ENCODE measurements around the gene EEF2K.
"Not testable (repeated sequence)": the region's sequence is repeated elsewhere in the genome, so short reads cannot be mapped to it uniquely, and the experiment has no call there.

Gene EEF2K

GRCh38 chr16:22213801-22214200 lies 7.7 kb downstream of the EEF2K start:
- no peak for DNase-seq

DNA sequence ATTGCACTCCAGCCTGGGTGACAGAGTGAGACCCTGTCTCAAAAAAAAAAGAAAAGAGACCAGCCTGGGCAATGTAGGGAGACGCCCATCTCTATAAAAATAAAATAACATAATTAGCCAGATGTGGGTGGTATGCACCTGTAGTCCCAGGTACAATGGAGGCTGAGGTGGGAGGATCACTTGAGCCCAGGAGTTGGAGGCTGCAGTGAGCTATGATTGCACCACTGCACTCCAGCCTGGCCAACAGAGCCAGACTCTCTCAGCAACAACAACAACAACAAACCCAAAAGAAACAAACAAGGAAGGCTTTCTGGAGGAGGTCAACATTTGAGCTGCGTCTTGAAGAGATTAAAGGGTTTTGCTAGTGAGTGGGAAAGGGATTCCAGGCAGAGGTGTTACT lies 8.3 kb downstream of the EEF2K start:
- DNase-seq = no peak

DNA sequence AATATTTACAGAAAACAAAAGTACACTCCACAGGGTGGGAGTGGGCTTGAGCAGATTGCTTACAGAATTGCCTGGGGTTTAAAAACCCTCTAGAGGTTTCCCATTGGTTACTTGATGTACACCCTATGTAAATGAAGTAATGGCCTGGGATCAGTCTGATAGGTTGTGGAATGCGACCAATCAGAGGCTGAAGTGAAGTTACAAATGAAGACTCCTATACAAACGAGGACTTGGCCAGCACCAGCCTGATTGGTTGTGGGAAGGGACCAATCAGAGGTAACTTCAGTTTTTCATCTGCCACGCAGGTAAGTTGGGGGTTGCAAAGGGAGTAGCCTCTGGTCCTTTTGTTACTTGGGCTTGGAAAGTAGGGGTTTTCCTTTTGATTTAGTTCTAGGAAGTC lies 8.8 kb downstream of the EEF2K start:
- peak; percentile 65 for DNase-seq

DNA sequence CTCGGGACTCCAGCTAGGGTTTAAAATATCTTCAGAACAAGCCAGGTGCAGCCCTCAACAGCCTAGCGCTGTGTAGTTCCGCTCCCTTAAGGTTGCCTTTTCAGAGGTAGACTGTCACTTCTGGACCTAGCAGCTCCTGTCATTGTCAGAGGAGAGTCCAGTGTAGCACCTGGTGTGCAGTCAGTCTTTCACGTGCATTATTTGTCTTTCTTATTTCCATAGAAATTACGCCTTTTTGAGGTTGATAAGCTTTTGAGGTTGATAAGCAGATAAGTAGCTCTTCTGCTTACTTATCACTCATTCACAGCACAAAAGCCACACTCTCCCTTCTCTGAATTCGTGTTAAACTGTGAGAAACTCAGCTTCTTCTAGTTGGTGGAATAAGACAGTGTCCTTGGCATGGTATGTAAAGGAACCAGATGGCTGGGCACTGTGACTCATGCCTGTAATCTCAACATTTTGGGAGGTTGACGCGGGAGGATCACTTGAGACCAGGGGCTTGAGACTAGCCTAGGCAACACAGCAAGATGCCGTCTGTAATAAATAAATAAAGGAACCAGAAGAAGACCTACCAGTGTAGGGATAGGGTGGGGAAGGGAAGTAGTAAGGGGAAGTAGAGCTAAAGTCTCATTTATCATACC lies 10.2 kb downstream of the EEF2K start:
- peak; percentile 98 for DNase-seq

- not testable (repeated sequence) for DNase-seq
These were observed 10.8 kb downstream of the EEF2K start for GRCh38 chr16:22216832-22217225.

DNA sequence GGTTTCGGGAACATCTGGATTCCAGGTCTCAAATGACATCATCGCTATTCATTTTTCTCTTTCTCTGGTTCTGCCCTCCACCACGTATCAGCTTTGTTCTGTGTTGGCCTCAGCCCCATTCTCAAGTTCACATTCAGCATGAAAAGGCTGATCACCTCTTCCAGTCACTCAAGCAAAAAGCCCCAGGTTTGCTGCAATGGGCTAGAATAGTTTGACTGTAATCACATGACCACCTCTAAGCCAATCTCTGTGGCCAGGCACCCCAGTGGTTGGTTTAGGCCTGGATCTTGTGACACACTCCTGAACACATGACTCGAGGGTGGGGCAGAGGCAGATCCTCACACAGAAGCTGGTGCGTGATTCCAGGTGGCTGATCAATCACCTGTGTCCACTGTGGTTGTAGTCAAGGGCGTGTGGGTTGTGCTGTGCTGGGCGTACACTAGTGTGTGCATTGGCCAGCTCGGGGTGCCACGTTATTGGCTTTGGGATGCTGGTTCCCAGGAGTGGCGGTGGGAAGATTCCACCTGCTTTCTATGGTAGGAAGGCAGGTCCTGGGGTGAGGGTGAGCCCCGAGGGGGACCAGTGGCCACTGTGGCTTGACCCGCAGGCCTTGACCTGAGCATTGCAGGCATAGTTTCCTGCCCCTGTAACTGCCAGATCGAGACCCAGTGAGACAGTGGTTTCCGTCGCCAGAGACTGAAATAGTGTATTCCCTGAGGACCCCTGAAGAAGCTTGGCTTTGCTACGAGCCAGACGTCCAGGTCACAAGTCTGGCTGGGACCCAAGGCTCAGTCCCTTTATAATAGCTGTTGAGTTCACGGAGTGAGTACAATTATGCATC lies 12.0 kb downstream of the EEF2K start:
- DNase-seq = peak; percentile 80

DNA sequence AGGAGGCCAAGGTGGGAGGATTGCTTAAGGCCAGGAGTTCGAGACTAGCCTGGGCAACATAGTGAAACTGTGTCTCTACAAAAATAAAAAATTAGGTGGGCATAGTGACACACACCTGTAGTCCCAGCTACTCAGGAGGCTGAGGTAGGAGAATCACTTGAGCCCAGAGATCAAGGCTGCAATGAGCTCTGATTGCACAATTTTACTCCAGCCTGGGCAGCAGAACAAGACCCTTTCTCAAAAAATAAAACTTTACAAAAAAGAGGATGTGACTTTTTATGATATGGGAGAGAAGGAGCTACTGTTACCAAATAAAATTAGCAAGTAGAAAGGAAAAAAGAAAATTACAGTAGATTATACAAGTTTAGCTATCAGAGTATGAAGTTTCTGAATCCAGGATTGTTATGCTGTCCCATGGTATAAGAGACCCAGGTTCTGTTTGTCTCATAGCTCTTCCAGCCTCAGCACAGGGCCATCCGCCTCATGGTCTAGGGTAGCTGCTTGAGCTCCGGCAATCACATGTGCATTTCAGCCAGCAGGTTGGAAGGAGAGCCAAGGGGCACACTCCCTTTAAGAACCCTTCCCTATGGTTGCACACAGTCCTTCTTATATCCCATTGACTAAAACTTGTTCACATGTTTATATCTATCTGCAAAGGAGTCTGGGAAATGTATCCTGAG lies 13.5 kb downstream of the EEF2K start:
- DNase-seq = no peak

GRCh38 chr16:22220069-22220440 lies 14.0 kb downstream of the EEF2K start:
- DNase-seq = peak; percentile 49

GRCh38 chr16:22220714-22221113 lies 14.6 kb downstream of the EEF2K start:
- no peak for DNase-seq

DNA sequence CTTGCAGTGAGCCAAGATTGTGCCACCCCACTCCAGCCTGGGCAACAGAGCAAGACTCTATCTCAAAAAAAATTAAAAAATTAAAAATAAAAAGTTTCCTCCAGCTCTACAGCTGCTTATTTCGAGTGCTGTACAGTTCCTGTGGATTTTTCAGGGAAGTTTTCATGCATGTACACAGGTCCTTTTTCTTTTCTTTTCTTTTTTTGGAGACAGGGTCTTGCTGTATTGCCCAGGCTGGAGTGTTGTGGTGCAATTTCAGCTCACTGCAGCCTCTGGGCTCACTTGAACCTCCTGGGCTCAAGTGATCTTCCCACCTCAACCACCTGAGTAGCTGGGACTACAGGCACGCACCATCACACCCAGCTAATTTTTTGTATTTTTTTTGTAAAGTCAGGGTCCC lies 15.9 kb downstream of the EEF2K start:
- DNase-seq = no peak

DNA sequence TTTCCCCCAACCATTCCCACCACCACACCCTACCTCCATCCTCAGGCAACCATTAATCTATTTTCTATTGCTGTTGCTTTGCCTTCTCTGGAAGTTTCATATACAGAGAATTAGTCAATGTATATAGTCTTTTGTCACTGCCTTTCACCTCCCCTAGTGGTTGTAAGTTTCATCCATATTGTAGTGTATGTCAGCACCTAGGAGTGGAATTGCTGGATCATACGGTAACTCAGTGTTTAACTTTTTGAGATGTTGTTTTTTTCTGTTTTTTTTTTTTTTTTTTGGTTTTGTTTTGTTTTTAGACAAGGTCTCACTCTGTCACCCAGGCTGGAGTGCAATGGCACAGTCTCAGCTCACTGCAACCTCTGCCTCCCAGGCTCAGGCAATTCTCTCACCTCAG lies 16.9 kb downstream of the EEF2K start:
- DNase-seq = no peak

- no peak for DNase-seq
These were observed 19.0 kb downstream of the EEF2K start for GRCh38 chr16:22225060-22225459.

GRCh38 chr16:22229889-22230288 lies 23.8 kb downstream of the EEF2K start:
- DNase-seq = no peak

DNA sequence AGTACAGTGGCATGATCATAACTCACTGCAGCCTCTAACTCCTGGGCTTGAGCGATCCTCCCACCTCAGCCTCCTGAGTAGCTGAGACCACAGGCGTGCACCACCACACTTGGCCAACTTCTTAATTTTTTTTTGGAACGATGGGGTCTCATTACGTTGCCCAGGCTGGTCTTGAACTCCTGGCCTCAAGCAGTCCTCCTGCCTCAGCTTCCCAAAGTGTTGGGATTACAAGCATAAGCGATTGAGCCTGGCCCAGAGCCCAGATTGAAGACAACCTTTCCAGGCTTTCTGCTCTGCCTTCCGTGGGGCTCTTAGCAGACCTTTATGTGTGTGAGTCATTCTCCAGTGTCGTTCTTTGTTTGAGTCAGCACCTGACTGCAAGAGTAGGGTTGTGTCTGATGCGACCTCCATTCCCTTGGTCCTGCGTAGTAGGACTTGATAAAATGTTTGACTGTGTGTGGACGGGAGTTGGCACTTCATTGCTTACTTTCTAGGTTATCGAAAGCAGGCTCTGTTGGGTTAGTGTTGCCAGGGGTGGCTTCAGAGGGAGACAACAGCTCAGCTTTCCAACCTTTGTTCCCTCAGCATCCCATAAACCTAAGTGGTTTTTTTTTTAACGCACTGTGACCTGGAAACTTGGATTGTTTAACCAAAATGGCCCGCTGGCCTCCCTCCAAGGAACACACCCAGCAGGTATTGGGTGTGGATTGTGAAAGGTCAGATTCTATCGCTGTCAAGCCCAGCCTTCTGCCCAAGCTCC lies 26.4 kb downstream of the EEF2K start:
- DNase-seq = no peak

DNA sequence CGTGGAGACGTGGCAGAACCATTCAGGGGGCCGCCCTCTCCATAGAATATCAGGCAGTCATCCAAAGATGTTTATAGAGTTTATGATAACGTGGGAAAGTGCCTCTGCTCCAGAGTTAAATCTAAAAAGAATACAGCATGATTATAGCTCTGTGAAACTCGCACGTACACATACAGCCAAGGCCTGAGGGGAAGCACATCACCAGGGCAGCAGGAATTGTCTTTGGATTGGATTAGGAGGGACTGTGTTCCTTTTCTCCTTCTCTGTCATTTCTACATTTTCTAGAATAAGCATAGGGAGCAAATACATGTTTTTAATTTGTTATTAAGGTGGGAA lies 26.9 kb downstream of the EEF2K start:
- no peak for DNase-seq

GRCh38 chr16:22235839-22236745 lies 30.0 kb downstream of the EEF2K start:
- peak; percentile 44 for DNase-seq

GRCh38 chr16:22239131-22239805 lies 33.2 kb downstream of the EEF2K start:
- DNase-seq = no peak

DNA sequence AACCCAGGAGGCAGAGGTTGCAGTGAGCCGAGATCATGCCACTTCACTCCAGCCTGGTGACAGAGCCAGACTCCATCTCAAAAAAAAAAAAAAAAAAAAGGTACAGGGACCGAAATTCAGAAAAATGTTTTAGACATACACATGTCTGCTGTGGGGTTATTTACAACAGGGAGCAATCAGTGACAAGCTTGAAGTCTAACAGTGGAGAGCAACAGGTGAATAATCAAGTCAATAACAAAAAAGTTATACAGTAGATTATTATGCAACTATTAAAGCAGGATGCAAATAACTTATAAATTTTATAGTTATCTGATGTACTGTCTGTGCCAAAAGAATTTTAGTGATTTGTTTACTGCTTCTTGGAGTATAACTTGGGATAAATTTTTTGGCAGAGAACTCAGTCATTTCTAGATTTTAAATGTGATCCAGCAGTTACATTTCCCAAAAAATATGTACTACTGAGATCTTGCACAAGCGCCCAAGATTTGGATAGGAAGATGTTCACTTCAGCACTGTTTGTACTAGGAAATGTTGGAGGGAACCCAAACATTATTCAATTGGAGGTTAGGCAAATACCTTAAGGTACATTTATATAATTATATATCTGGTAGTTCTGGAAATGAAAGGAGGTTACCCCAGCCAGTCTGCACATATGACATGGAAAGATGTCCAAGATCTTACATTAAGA lies 34.1 kb downstream of the EEF2K start:
- no peak for DNase-seq

DNA sequence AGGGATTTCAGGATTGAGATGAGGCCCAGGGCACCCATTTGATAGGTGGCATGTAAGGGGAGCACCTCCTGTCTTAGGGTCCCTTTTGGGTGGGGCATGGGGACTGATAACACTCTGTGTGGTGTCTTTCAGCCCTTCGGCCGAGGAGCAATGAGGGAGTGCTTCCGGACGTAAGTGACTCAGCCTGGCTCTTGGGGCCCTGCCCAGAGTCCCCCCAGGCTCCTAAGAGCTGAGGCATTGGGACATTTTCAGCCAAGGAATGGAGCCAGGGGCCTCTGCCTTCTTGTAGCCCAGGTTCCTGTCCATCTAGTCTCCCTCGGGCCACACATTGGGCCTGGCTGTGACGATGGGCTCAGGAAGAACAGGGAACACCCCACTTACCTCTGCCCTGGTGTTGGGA lies 44.4 kb downstream of the EEF2K start:
- peak; percentile 41 for DNase-seq

DNA sequence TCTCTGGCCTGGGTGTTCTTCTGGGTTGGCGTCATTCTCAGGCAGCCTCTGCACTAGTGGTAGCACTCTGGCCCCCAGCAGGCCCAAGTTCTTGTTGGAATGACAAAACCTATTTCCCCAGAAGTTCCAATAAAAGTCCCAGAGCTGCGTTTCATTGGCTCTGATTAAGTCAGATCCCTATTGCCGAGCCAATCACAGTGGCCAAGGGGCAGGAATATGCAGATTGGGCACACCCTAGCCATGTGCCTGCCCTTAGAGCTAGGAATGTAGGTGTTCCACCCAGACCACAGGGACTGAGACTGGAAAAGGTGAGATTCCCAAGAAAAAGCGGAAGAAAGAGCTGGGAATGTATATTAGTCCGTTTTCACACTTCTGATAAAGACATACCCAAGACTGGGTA lies 46.2 kb downstream of the EEF2K start:
- no peak for DNase-seq

- DNase-seq = no peak
These were observed 47.2 kb downstream of the EEF2K start for GRCh38 chr16:22253272-22253671.
